Panc1 (cell line): ENCODE results near the gene FAM13B. TPM values are rescaled to one million over a fixed set of nuclear protein-coding genes. Genes with fewer than 3 reads are reported as not detected.
A peak's percentile ranks its signal among the peaks of the same experiment; 100 is the strongest.

Experiments
- ATAC-seq: fragments of 200-7000 bp; cut with Tn5 transposase; 2 replicates; pipeline ENCODE4 v1.9.1; 2020; ENCODE audit warnings: mild to moderate bottlenecking, moderate library complexity
- BruUV-seq: library from RNA; stranded (reverse); fragments of 400-500 nt; replicated peaks from 2 replicates; lab custom pipeline; 2021; lab: Mats Ljungman, UMichigan
- CTCF ChIA-PET: fragments of 300-600 bp; sonication (Branson Sonifier 250); formaldehyde crosslinking; loops from one replicate; lab custom pipeline; 2022; ENCODE audit warnings: antibody characterized with exemption; lab: Charles Lee
- POLR2A ChIA-PET: fragments of 300-600 bp; sonication (Branson Sonifier 250); formaldehyde crosslinking; loops from one replicate; lab custom pipeline; 2022; ENCODE audit warnings: antibody characterized with exemption; lab: Charles Lee
- DNase-seq: peaks from one replicate; pipeline ENCODE4 v3.0.0-alpha.2; 2010; ENCODE audit warnings: low read depth, low spot score
- H3K27ac ChIP-seq: 2 replicates; pipeline ENCODE4 v1.5.1; 2011; ENCODE audit warnings: mild to moderate bottlenecking, low read length, inconsistent platforms
- H3K27me3 ChIP-seq: fragments of 200-500 bp; sonication (Bioruptor generic); 2 replicates; pipeline ENCODE4 v1.6.0; 2014; ENCODE audit warnings: low read length, inconsistent platforms; ENCODE audit not compliant: control insufficient read depth, insufficient read depth
- H3K36me3 ChIP-seq: fragments of 200-500 bp; sonication (Bioruptor generic); 2 replicates; pipeline ENCODE4 v1.5.1; 2014; ENCODE audit warnings: inconsistent platforms, mild to moderate bottlenecking, low read length, moderate library complexity; ENCODE audit not compliant: control insufficient read depth, insufficient read depth
- H3K4me1 ChIP-seq: 2 replicates; pipeline ENCODE4 v1.5.1; 2011; ENCODE audit warnings: inconsistent platforms, mild to moderate bottlenecking, low read length, moderate library complexity; ENCODE audit not compliant: control insufficient read depth, insufficient read depth
- H3K4me3 ChIP-seq, 2 experiments: 2 replicates each; pipeline ENCODE4 v1.5.1; 2011 to 2012; ENCODE audit warnings: low read depth in 2 of 2, low read length in 2 of 2, mild to moderate bottlenecking in 2 of 2, inconsistent platforms in 1 of 2, moderate library complexity in 1 of 2
- H3K9me3 ChIP-seq: fragments of 200-500 bp; sonication (Bioruptor generic); 2 replicates; pipeline ENCODE4 v1.5.1; 2014; ENCODE audit warnings: low read depth, mild to moderate bottlenecking, inconsistent platforms, low read length, moderate library complexity; ENCODE audit not compliant: control insufficient read depth, insufficient read depth
- CTCF ChIP-seq: fragments of 450-650 bp; IDR thresholded peaks from 2 replicates; pipeline ENCODE4 v1.5.1; 2017; ENCODE audit warnings: mild to moderate bottlenecking
- POLR2AphosphoS5 ChIP-seq: IDR thresholded peaks from 2 replicates; pipeline ENCODE4 v1.6.1; 2012; ENCODE audit warnings: mild to moderate bottlenecking, low read depth, low read length, moderate library complexity
- REST ChIP-seq, 2 experiments: IDR thresholded peaks; 2 replicates each; pipeline ENCODE4 v1.6.1; 2011 to 2012; ENCODE audit warnings: low read depth in 2 of 2, control low read depth in 1 of 2, low read length in 1 of 2, mild to moderate bottlenecking in 1 of 2, moderate library complexity in 1 of 2; ENCODE audit not compliant: insufficient read depth in 1 of 2
- SIN3A ChIP-seq: IDR thresholded peaks from 2 replicates; pipeline ENCODE4 v1.6.1; 2012; ENCODE audit warnings: low read depth, mild to moderate bottlenecking, low read length, moderate library complexity, borderline replicate concordance; ENCODE audit not compliant: insufficient read depth
- TCF7L2 ChIP-seq: IDR thresholded peaks from 2 replicates; pipeline ENCODE4 v1.6.1; 2011; ENCODE audit warnings: mild to moderate bottlenecking, low read depth, low read length, inconsistent platforms
- in situ Hi-C: cut with HindIII; loops from 2 replicates; pipeline ENCODE4 v1.10.0; 2016; ENCODE audit warnings: low sequenced_read_pairs, low pct_unique_long_range_greater_than_20kb
- intact Hi-C: fragments of 100-400 bp; cut with micrococcal nuclease; formaldehyde crosslinking; loops from one replicate; pipeline ENCODE4 v1.10.0; 2022; ENCODE audit not compliant: unreplicated experiment
- total RNA-seq: library from RNA; stranded (reverse); gene quantifications from one replicate; pipeline ENCODE4 v1.2.1, GENCODE V29; 2021; ENCODE audit not compliant: unreplicated experiment

Gene FAM13B
- total RNA-seq, 1 experiment from 2014 or later: 34.9 TPM

GRCh38 chr5:137891849-137892248, 141.0 kb downstream of the FAM13B start:
- no TSS peak for BruUV-seq
- H3K4me1 ChIP-seq: peaks cover 12% of the 10 kb centered on the region; the same call in 1 of the 2 replicates
- POLR2A ChIA-PET: no interaction called here
- ATAC-seq (no peak), DNase-seq (no peak)
- H3K36me3 ChIP-seq: no peaks in the 10 kb centered on the region
- CTCF ChIA-PET: no interaction called here
- TF ChIP-seq SIN3A: no peak
- TF ChIP-seq TCF7L2: no peak
- peak; percentile 36; the same call in 1 of the 2 replicates for TF ChIP-seq CTCF
- in situ Hi-C loops: no loop called here
- no peaks in the 10 kb centered on the region for H3K27me3 ChIP-seq
- no peak overlapping the region for H3K27ac ChIP-seq
- intact Hi-C loops: no loop called here
- no peaks in the 10 kb centered on the region for H3K9me3 ChIP-seq
- no peak overlapping the region for H3K4me3 ChIP-seq

GRCh38 chr5:137890845-137891244, 142.0 kb downstream of the FAM13B start:
- no peak for TF ChIP-seq REST (IDR thresholded peaks at IDR 0.05; ENCODE audit: insufficient read depth in 1 of 2, low read depth in 2 of 2, low read length in 1 of 2)
- no peak for TF ChIP-seq TCF7L2
- TF ChIP-seq CTCF: no peak
- no peak for TF ChIP-seq SIN3A
- no peak for TF ChIP-seq POLR2AphosphoS5
- Histone ChIP-seq H3K36me3 (no peaks in the 10 kb centered on the region), H3K9me3 (no peaks in the 10 kb centered on the region), H3K27ac (no peak overlapping the region), H3K4me3 (no peak overlapping the region), H3K27me3 (no peaks in the 10 kb centered on the region), H3K4me1 (peaks cover 12% of the 10 kb centered on the region; the same call in 1 of the 2 replicates)
- no TSS peak for BruUV-seq
- ChIA-PET POLR2A (interaction anchor here (0.6 kb wide), 1 partner anchor 11 kb away, joined by 9 read pairs; no protein-coding TSS in a partner anchor), CTCF (no interaction called here)
- in situ Hi-C loops: no loop called here
- intact Hi-C loops: no loop called here
- no peak for ATAC-seq
- no peak for DNase-seq
